ENCODE data around the gene KRTAP5-3. TPM values are rescaled to one million over a fixed set of nuclear protein-coding genes. Genes with fewer than 3 reads are reported as not detected.

The KRTAP5-3 gene
- total and polyA plus RNA-seq, 2 of the 8 experiments (the other 6 are each of a cell fraction or from before 2014, with no cell fraction given): not detected

DNA sequence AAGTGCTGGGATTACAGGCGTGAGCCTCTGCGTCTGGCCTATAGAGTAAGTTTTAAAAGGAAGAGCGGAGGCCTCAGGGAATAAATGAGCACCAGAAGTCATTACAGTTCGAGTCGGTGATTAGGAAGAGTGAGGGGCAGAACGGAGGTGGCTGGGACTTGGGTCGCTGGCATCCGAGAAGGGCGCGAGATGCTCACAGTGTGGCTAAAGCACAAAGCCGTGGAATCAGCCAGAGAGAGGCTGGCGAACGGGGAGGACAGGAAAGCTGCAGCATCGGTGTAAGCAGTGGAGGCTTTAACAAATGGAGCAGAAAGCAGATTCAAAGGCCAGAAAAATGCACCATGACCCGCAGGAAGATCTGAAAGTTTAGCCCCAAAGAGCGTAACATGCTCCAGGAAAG is 16.4 kb upstream of the KRTAP5-3 start (continued):
- TF ChIP-seq, protein P1, sequence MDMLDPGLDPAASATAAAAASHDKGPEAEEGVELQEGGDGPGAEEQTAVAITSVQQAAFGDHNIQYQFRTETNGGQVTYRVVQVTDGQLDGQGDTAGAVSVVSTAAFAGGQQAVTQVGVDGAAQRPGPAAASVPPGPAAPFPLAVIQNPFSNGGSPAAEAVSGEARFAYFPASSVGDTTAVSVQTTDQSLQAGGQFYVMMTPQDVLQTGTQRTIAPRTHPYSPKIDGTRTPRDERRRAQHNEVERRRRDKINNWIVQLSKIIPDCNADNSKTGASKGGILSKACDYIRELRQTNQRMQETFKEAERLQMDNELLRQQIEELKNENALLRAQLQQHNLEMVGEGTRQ (IDR thresholded peaks at IDR 0.05; ENCODE audit: low read length): no peak
- TF ChIP-seq SIRT6 (IDR thresholded peaks at IDR 0.05; ENCODE audit: low read length) (no peak), CHD2 (IDR thresholded peaks at IDR 0.05; ENCODE audit: low read length) (no peak), YY1 (IDR thresholded peaks at IDR 0.05; ENCODE audit: low read depth, low read length) (no peak), RNF2 (IDR thresholded peaks at IDR 0.05; ENCODE audit: borderline replicate concordance, low read depth, low read length, missing control alignments, poor library complexity, severe bottlenecking) (no peak)
- TF ChIP-seq, protein P2, sequence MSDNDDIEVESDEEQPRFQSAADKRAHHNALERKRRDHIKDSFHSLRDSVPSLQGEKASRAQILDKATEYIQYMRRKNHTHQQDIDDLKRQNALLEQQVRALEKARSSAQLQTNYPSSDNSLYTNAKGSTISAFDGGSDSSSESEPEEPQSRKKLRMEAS (IDR thresholded peaks at IDR 0.05): no peak

All from H1 (cell line).